Measurements from ENCODE around the gene CR1.

Gene CR1

GRCh38 chr1:207647671-207648333, 151.8 kb downstream of the CR1 start:
- no peak for DNase-seq
- Histone ChIP-seq H3K27me3 (ENCODE audit: insufficient read depth, low read depth, severe bottlenecking) (peaks cover 96% of the 10 kb centered on the region), H3K9me3 (ENCODE audit: severe bottlenecking) (peaks cover 16% of the 10 kb centered on the region), H3K27ac (no peak overlapping the region), H3K4me3 (ENCODE audit: low read depth, low read length) (no peak overlapping the region), H3K36me3 (no peaks in the 10 kb centered on the region)
- TF ChIP-seq, protein P1, sequence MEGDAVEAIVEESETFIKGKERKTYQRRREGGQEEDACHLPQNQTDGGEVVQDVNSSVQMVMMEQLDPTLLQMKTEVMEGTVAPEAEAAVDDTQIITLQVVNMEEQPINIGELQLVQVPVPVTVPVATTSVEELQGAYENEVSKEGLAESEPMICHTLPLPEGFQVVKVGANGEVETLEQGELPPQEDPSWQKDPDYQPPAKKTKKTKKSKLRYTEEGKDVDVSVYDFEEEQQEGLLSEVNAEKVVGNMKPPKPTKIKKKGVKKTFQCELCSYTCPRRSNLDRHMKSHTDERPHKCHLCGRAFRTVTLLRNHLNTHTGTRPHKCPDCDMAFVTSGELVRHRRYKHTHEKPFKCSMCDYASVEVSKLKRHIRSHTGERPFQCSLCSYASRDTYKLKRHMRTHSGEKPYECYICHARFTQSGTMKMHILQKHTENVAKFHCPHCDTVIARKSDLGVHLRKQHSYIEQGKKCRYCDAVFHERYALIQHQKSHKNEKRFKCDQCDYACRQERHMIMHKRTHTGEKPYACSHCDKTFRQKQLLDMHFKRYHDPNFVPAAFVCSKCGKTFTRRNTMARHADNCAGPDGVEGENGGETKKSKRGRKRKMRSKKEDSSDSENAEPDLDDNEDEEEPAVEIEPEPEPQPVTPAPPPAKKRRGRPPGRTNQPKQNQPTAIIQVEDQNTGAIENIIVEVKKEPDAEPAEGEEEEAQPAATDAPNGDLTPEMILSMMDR (IDR thresholded peaks at IDR 0.05; ENCODE audit: low read depth, low read length): no peak

GRCh38 chr1:207648334-207649209, 152.6 kb downstream of the CR1 start:
- Histone ChIP-seq H3K27me3 (ENCODE audit: insufficient read depth, low read depth, severe bottlenecking) (peaks cover 96% of the 10 kb centered on the region), H3K36me3 (no peaks in the 10 kb centered on the region), H3K4me3 (ENCODE audit: low read depth, low read length) (no peak overlapping the region), H3K9me3 (ENCODE audit: severe bottlenecking) (peaks cover 16% of the 10 kb centered on the region), H3K27ac (no peak overlapping the region)
- TF ChIP-seq, protein P1 (IDR thresholded peaks at IDR 0.05; ENCODE audit: low read depth, low read length): no peak
- no peak for DNase-seq

DNA sequence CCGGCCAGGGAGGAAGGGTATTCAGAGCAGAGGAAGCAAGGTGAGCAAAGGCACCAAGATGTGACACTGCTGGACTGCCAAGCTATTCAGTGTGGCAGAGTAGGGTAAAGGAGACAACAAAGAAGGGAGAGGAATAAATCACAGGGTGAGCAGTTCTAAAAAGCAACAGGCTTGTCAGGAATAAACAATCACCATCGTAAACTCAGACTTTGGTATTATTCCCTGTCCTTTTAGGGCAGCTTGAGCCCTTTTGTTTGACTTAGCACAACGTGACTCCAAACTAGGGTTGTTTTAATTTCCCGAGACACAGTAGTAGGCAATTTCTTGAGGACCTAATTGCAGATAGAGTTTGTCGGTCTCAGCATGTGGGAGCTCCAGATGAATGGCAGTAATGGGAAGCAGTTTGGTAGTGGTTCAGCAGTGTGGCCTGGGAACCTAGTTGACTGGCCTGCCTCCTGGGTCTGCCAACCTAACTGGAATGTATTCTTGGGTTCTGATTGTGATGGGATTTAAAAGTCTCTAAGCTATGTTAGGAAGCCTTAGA, 153.3 kb downstream of the CR1 start:
- TF ChIP-seq, protein P1 (IDR thresholded peaks at IDR 0.05; ENCODE audit: low read depth, low read length): no peak

GRCh38 chr1:207649865-207650580, 154.1 kb downstream of the CR1 start:
- no peaks in the 10 kb centered on the region for H3K36me3 ChIP-seq
- H3K4me3 ChIP-seq (ENCODE audit: low read depth, low read length): no peak overlapping the region
- DNase-seq: no peak
- TF ChIP-seq, protein P1 (IDR thresholded peaks at IDR 0.05; ENCODE audit: low read depth, low read length): no peak
- H3K9me3 ChIP-seq (ENCODE audit: severe bottlenecking): peaks cover 9% of the 10 kb centered on the region
- peaks cover 96% of the 10 kb centered on the region for H3K27me3 ChIP-seq (ENCODE audit: insufficient read depth, low read depth, severe bottlenecking)
- H3K27ac ChIP-seq: no peak overlapping the region

More for the DNA sequence above, 153.3 kb downstream of the CR1 start:
- Histone ChIP-seq H3K36me3 (no peaks in the 10 kb centered on the region), H3K4me3 (ENCODE audit: low read depth, low read length) (no peak overlapping the region), H3K27me3 (ENCODE audit: insufficient read depth, low read depth, severe bottlenecking) (peaks cover 96% of the 10 kb centered on the region), H3K27ac (no peak overlapping the region), H3K9me3 (ENCODE audit: severe bottlenecking) (peaks cover 16% of the 10 kb centered on the region)
- DNase-seq: no peak

DNA sequence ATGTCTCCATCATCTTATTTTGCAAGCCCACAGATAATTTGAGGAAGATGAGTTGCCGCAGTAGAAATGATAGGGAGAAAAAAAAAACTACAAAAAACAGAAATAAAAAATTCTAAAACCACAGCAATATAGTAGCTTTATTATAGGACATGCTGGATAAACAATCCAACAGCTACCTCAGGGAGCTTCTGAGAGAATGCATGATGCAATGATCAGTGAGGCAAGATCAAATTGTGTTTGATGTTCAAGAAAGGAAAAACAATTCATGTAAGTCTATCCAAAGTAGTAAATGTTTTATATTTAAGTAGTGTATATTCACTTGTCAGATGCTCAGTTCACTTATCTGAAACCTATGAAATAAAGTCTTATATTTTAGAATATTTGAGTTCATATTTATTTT, 155.6 kb downstream of the CR1 start:
- TF ChIP-seq, protein P1 (IDR thresholded peaks at IDR 0.05; ENCODE audit: low read depth, low read length): no peak
- Histone ChIP-seq H3K4me3 (ENCODE audit: low read depth, low read length) (no peak overlapping the region), H3K9me3 (ENCODE audit: severe bottlenecking) (no peaks in the 10 kb centered on the region), H3K27me3 (ENCODE audit: insufficient read depth, low read depth, severe bottlenecking) (peaks cover 94% of the 10 kb centered on the region), H3K36me3 (no peaks in the 10 kb centered on the region), H3K27ac (no peak overlapping the region)
- DNase-seq: no peak
